RWPE1 (cell line): ENCODE results near the gene CMTM6.
A peak's percentile ranks its signal among the peaks of the same experiment; 100 is the strongest.

Source experiments
- CTCF ChIA-PET: fragments of 350-600 bp; sonication (Branson Sonifier 250); formaldehyde crosslinking; extraction: SDS; loops from one replicate; lab custom pipeline; 2021; lab: Yijun Ruan, JAX
- POLR2A ChIA-PET: fragments of 400-600 bp; formaldehyde crosslinking; extraction: SDS; loops from one replicate; lab custom pipeline; 2020; ENCODE audit warnings: antibody characterized with exemption; ENCODE audit not compliant: low non-redundant PET; lab: Yijun Ruan, JAX
- DNase-seq: peaks from one replicate; pipeline ENCODE4 v3.0.0; 2012; ENCODE audit warnings: low spot score
- H3K27ac ChIP-seq: fragments of 450-650 bp; 2 replicates; pipeline ENCODE4 v1.5.1; 2017
- TF ChIP-seq, protein P1 (sequence below): fragments of 450-650 bp; conservative IDR thresholded peaks from 2 replicates; pipeline ENCODE4 v1.5.1; 2017; ENCODE audit warnings: low read depth, mild to moderate bottlenecking

Gene CMTM6

DNA sequence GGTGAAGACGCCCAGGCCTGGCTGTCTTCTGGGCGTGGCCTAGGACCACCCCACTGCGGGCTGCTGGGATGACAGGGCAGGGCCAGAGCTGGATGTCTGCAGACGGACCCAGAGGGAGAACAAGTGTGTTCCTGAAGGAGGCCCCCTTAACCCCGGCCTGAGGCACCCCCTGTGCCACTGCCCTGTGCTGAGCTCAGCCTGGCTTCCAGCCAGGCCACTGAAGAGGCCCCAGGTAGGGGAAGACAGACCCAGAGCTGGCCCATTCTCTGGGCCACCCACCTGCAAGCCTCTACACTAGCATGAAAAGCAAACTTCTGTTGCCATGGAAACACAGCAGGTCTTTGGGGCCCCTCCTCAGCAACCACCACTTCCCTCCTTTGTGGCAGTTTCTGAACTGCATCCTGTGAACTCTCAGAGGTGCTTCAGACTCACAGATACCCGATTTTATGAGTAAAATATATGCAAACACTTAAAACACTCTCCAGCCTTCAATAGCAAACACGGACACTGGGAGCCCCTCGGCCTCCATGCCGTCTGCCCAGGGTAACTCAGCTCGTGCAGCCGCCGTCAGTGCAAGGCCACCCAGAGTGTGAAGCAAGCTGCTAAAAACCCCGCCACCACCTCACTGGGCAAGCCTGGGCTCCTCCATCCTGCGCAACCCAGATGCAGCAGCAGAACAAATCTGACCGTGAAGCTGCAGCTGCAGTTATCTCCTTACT lies 42.5 kb downstream of the CMTM6 start:
- DNase-seq = no peak
- TF ChIP-seq, protein P1, sequence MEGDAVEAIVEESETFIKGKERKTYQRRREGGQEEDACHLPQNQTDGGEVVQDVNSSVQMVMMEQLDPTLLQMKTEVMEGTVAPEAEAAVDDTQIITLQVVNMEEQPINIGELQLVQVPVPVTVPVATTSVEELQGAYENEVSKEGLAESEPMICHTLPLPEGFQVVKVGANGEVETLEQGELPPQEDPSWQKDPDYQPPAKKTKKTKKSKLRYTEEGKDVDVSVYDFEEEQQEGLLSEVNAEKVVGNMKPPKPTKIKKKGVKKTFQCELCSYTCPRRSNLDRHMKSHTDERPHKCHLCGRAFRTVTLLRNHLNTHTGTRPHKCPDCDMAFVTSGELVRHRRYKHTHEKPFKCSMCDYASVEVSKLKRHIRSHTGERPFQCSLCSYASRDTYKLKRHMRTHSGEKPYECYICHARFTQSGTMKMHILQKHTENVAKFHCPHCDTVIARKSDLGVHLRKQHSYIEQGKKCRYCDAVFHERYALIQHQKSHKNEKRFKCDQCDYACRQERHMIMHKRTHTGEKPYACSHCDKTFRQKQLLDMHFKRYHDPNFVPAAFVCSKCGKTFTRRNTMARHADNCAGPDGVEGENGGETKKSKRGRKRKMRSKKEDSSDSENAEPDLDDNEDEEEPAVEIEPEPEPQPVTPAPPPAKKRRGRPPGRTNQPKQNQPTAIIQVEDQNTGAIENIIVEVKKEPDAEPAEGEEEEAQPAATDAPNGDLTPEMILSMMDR = no peak
- peak overlapping the region; percentile 8; the same call in 1 of the 2 replicates for H3K27ac ChIP-seq
- POLR2A ChIA-PET = no interaction called here
- CTCF ChIA-PET = no interaction called here

GRCh38 chr3:32459450-32459849 lies 43.2 kb downstream of the CMTM6 start:
- DNase-seq = no peak
- ChIA-PET POLR2A (no interaction called here), CTCF (no interaction called here)
- TF ChIP-seq, protein P1 = no peak
- H3K27ac ChIP-seq = no peak overlapping the region

GRCh38 chr3:32457971-32458471 lies 44.6 kb downstream of the CMTM6 start:
- CTCF ChIA-PET = no interaction called here
- no peak for DNase-seq
- H3K27ac ChIP-seq = no peak overlapping the region; the same call in 1 of the 2 replicates
- POLR2A ChIA-PET = no interaction called here
- TF ChIP-seq, protein P1 = no peak

GRCh38 chr3:32456429-32457130 lies 46.1 kb downstream of the CMTM6 start:
- ChIA-PET POLR2A (no interaction called here), CTCF (no interaction called here)
- H3K27ac ChIP-seq = no peak overlapping the region
- TF ChIP-seq, protein P1 = no peak
- DNase-seq = no peak

- DNase-seq = no peak
- ChIA-PET CTCF (no interaction called here), POLR2A (no interaction called here)
- H3K27ac ChIP-seq = no peak overlapping the region
- TF ChIP-seq, protein P1 = no peak
Measured at GRCh38 chr3:32455609-32456428, 46.8 kb downstream of the CMTM6 start.
